Coronary artery (tissue), 2 donors: ENCODE measurements around the gene SFXN1.
A peak's percentile ranks its signal among the peaks of the same experiment; 100 is the strongest.

Source experiments
- DNase-seq: peaks from one replicate; pipeline ENCODE4 v3.0.0-alpha.2; 2017; ENCODE audit warnings: low spot score
- H3K27ac ChIP-seq, 2 donors: fragments of 200-600 bp; sonication (generic); one replicate each; pipeline ENCODE4 v1.5.1; 2016 to 2019
- H3K4me3 ChIP-seq: fragments of 200-600 bp; sonication (generic); 2 replicates; pipeline ENCODE4 v1.5.1; 2016; ENCODE audit warnings: mild to moderate bottlenecking, moderate library complexity
- CTCF ChIP-seq: fragments of 200-600 bp; sonication (generic); IDR thresholded peaks from one replicate; pipeline ENCODE4 v1.5.1; 2019; ENCODE audit warnings: antibody characterized with exemption

The SFXN1 gene

GRCh38 chr5:175472378-175472777 is 6.0 kb upstream of the SFXN1 start:
- no peak for TF ChIP-seq CTCF
- Histone ChIP-seq H3K27ac (no peak overlapping the region), H3K4me3 (no peak overlapping the region)
- DNase-seq = no peak

GRCh38 chr5:175475248-175475647 is 3.1 kb upstream of the SFXN1 start:
- no peak for TF ChIP-seq CTCF
- Histone ChIP-seq H3K27ac (no peak overlapping the region), H3K4me3 (no peak overlapping the region)
- no peak for DNase-seq

- Histone ChIP-seq H3K4me3 (no peak overlapping the region), H3K27ac (no peak overlapping the region)
- no peak for TF ChIP-seq CTCF
- DNase-seq = no peak
Measured at GRCh38 chr5:175477440-175477839, 920 bp upstream of the SFXN1 start.

- no peak for TF ChIP-seq CTCF
- Histone ChIP-seq H3K27ac (peak overlapping the region; percentile 47 to 84), H3K4me3 (peak overlapping the region; percentile 99)
- DNase-seq = no peak
Measured at GRCh38 chr5:175478008-175478383, 364 bp upstream of the SFXN1 start.

GRCh38 chr5:175479125-175479881 is 943 bp downstream of the SFXN1 start:
- peak overlapping the region; percentile 99 for H3K4me3 ChIP-seq
- TF ChIP-seq CTCF = no peak

GRCh38 chr5:175483337-175483736 is 5.0 kb downstream of the SFXN1 start:
- H3K4me3 ChIP-seq = no peak overlapping the region
- H3K27ac ChIP-seq = no peak overlapping the region
- no peak for TF ChIP-seq CTCF
- no peak for DNase-seq

More at GRCh38 chr5:175479125-175479881, 943 bp downstream of the SFXN1 start:
- DNase-seq = no peak
- H3K27ac ChIP-seq = peak overlapping the region; percentile 47 to 84

GRCh38 chr5:175484322-175484721 is 6.0 kb downstream of the SFXN1 start:
- Histone ChIP-seq H3K4me3 (no peak overlapping the region), H3K27ac (no peak overlapping the region)
- TF ChIP-seq CTCF = no peak
- no peak for DNase-seq
